Heart left ventricle (tissue), 13 donors: ENCODE measurements around the gene CHST7.

Source experiments
- POLR2A ChIP-seq, 2 donors: fragments of 450-650 bp; IDR thresholded peaks; one replicate each; pipeline ENCODE4 v1.6.1; 2017; ENCODE audit warnings: antibody characterized with exemption in 2 of 2, mild to moderate bottlenecking in 2 of 2, moderate library complexity in 2 of 2
- TF ChIP-seq, protein P1 (sequence below), 12 donors: fragments of 200-600 bp; sonication (generic) in 4 of 12; IDR thresholded peaks; one replicate each; pipeline versions ENCODE4 v1.5.0 to v1.8.0; 2018 to 2022; ENCODE audit warnings: antibody characterized with exemption in 12 of 12, mild to moderate bottlenecking in 5 of 12
- donor health status: ischemic (EF 13 %, LVEDD 7.1; RV severe dilation, severe dysfunction).
- donor health status: DM: no; HTN: yes; CAD: no.
- donor health status: DM: no; HTN: no; CAD: no.
- donor health status: ischemic (EF 25% LVEDD 6.9; RV normal size, moderate dysfunction).
- donor health status: ischemic (EF 25% LVEDD 5.7; RV mildly dilated, moderate dysfunction).
- donor health status: ischemic (EF 35%, LVEDD 5.7; RV mildly dilated, moderate dysfunction).
- donor health status: nonischemic (EF 11% LVEDD 7.7; RV severe dilation, severe dysfunction).
- donor health status: DM: yes; HTN: yes; CAD: no.
- donor health status: PGD.
- donor health status: ischemic (EF 29% LVEDD 5.4; RV normal size, mild dysfunction).
- donor health status: nonischemic (EF 23%, LVEDD 6.1; RV moderate dilation, normal function).

DNA sequence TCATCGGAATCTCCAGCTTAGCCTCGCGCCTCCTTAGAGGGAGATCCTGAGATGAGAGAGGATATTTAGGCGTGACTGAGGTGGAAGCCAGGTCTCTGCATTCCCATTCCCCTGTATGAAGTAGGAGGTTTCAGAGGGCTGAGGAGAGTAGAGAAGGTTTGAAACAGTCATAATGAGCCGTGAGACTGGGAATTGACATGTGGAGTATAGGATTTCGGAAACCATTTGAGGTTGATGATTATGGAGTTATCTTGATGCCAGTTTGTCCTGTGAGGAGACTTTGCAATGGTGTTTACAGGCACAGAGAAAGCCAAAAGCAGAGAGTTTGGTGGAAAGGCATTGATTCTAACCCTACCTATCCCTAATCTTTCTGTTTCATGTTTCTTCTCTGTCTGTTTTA is 2.0 kb downstream of the CHST7 start:
- TF ChIP-seq, protein P1, sequence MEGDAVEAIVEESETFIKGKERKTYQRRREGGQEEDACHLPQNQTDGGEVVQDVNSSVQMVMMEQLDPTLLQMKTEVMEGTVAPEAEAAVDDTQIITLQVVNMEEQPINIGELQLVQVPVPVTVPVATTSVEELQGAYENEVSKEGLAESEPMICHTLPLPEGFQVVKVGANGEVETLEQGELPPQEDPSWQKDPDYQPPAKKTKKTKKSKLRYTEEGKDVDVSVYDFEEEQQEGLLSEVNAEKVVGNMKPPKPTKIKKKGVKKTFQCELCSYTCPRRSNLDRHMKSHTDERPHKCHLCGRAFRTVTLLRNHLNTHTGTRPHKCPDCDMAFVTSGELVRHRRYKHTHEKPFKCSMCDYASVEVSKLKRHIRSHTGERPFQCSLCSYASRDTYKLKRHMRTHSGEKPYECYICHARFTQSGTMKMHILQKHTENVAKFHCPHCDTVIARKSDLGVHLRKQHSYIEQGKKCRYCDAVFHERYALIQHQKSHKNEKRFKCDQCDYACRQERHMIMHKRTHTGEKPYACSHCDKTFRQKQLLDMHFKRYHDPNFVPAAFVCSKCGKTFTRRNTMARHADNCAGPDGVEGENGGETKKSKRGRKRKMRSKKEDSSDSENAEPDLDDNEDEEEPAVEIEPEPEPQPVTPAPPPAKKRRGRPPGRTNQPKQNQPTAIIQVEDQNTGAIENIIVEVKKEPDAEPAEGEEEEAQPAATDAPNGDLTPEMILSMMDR (IDR thresholded peaks at IDR 0.05) = no peak
- TF ChIP-seq POLR2A (IDR thresholded peaks at IDR 0.05) = no peak
